A673 (cell line): ENCODE data around the gene RNF31. TPM values are rescaled to one million over a fixed set of nuclear protein-coding genes. Genes with fewer than 3 reads are reported as not detected.

ENCODE experiments used
- BruUV-seq: library from RNA; stranded (reverse); fragments of 400-500 nt; replicated peaks from 2 replicates; lab custom pipeline; 2021; lab: Mats Ljungman, UMichigan
- CTCF ChIA-PET: fragments of 300-600 bp; sonication (Branson Sonifier 250); formaldehyde crosslinking; loops from one replicate; lab custom pipeline; 2022; ENCODE audit warnings: antibody characterized with exemption; lab: Charles Lee
- POLR2A ChIA-PET: fragments of 300-600 bp; sonication (Branson Sonifier 250); formaldehyde crosslinking; loops from one replicate; lab custom pipeline; 2022; ENCODE audit warnings: antibody characterized with exemption; ENCODE audit not compliant: low non-redundant PET; lab: Charles Lee
- DNase-seq: peaks from one replicate; pipeline ENCODE4 v3.0.0-alpha.2; 2015; ENCODE audit warnings: low spot score
- H3K27ac ChIP-seq: fragments of 200-600 bp; sonication (generic); 2 replicates; pipeline ENCODE4 v1.5.1; 2016; ENCODE audit warnings: mixed run types, low read depth, mild to moderate bottlenecking, mixed read lengths, antibody characterized with exemption, low read length; ENCODE audit not compliant: poor library complexity, severe bottlenecking
- H3K27me3 ChIP-seq: fragments of 200-600 bp; sonication (generic); replicated peaks from 2 replicates; pipeline ENCODE4 v1.6.1; 2017; ENCODE audit warnings: mixed run types, low read depth, mild to moderate bottlenecking, mixed read lengths, antibody characterized with exemption, low read length; ENCODE audit not compliant: insufficient read depth, poor library complexity
- H3K36me3 ChIP-seq: fragments of 200-600 bp; sonication (generic); 2 replicates; pipeline ENCODE4 v1.6.1; 2016; ENCODE audit warnings: mixed run types, mild to moderate bottlenecking, mixed read lengths, antibody characterized with exemption, low read length; ENCODE audit not compliant: insufficient read depth, poor library complexity, severe bottlenecking
- H3K4me1 ChIP-seq: fragments of 200-600 bp; sonication (generic); 2 replicates; pipeline ENCODE4 v1.6.1; 2017; ENCODE audit warnings: mixed run types, mild to moderate bottlenecking, mixed read lengths, antibody characterized with exemption, low read length; ENCODE audit not compliant: insufficient read depth, poor library complexity, severe bottlenecking
- H3K4me3 ChIP-seq: fragments of 200-600 bp; sonication (generic); 2 replicates; pipeline ENCODE4 v1.5.1; 2016; ENCODE audit warnings: low read depth, mixed run types, mild to moderate bottlenecking, mixed read lengths, low read length; ENCODE audit not compliant: poor library complexity, severe bottlenecking
- H3K9me3 ChIP-seq: fragments of 200-600 bp; sonication (generic); 2 replicates; pipeline ENCODE4 v1.6.1; 2016; ENCODE audit warnings: mixed run types, low read depth, mild to moderate bottlenecking, mixed read lengths, antibody characterized with exemption, low read length; ENCODE audit not compliant: poor library complexity, severe bottlenecking
- CTCF ChIP-seq: fragments of 300-800, 200-600 bp; sonication (generic); conservative IDR thresholded peaks from 2 replicates; pipeline ENCODE4 v1.5.1; 2017; ENCODE audit warnings: low read depth, mild to moderate bottlenecking, antibody characterized with exemption, low read length, moderate library complexity, mixed read lengths
- EZH2 ChIP-seq: fragments of 200-600 bp; sonication (generic); IDR thresholded peaks from 2 replicates; pipeline ENCODE4 v1.6.1; 2017; ENCODE audit warnings: borderline replicate concordance, low read depth, mild to moderate bottlenecking, mixed read lengths, antibody characterized with exemption, low read length; ENCODE audit not compliant: poor library complexity, severe bottlenecking
- intact Hi-C: fragments of 100-400 bp; cut with micrococcal nuclease; formaldehyde crosslinking; loops from one replicate; pipeline ENCODE4 v1.10.0; 2022; ENCODE audit not compliant: unreplicated experiment
- total RNA-seq: library from RNA; stranded (reverse); gene quantifications from 2 replicates; pipeline ENCODE4 v1.2.3, GENCODE V29; 2021

Gene RNF31
- total RNA-seq, 1 experiment from 2014 or later: 62.1 TPM

- Histone ChIP-seq H3K4me3 (peak overlapping the region; percentile 51), H3K4me1 (peaks cover 8% of the 10 kb centered on the region), H3K27me3 (no peaks in the 10 kb centered on the region), H3K36me3 (peaks cover 32% of the 10 kb centered on the region), H3K27ac (no peak overlapping the region), H3K9me3 (no peaks in the 10 kb centered on the region)
- POLR2A ChIA-PET: no interaction called here
- CTCF ChIA-PET: interaction anchor here (1.0 to 2.6 kb wide), 2 partner anchors 69 to 104 kb away, joined by 3 to 17 read pairs; no protein-coding TSS in a partner anchor
- intact Hi-C loops: no loop called here
- no peak for DNase-seq
- TF ChIP-seq EZH2: no peak
- no peak for TF ChIP-seq CTCF
- BruUV-seq: no TSS peak
These were observed 14.8 kb downstream of the RNF31 start for GRCh38 chr14:24162093-24162492.

- no peak overlapping the region for H3K4me3 ChIP-seq
- no peak for TF ChIP-seq CTCF
- no peak for TF ChIP-seq EZH2
- intact Hi-C loops: no loop called here
- H3K36me3 ChIP-seq: peaks cover 18% of the 10 kb centered on the region
- BruUV-seq: no TSS peak
- peaks cover 8% of the 10 kb centered on the region for H3K4me1 ChIP-seq
- POLR2A ChIA-PET: no interaction called here
- DNase-seq: no peak
- CTCF ChIA-PET: no interaction called here
- no peaks in the 10 kb centered on the region for H3K9me3 ChIP-seq
- no peak overlapping the region for H3K27ac ChIP-seq
- no peaks in the 10 kb centered on the region for H3K27me3 ChIP-seq
These were observed 17.3 kb downstream of the RNF31 start for GRCh38 chr14:24164518-24164991.

GRCh38 chr14:24165785-24166184 is 18.5 kb downstream of the RNF31 start:
- ChIA-PET POLR2A (no interaction called here), CTCF (no interaction called here)
- DNase-seq: no peak
- Histone ChIP-seq H3K9me3 (no peaks in the 10 kb centered on the region), H3K4me1 (peaks cover 8% of the 10 kb centered on the region), H3K27ac (no peak overlapping the region), H3K27me3 (no peaks in the 10 kb centered on the region), H3K36me3 (peaks cover 12% of the 10 kb centered on the region), H3K4me3 (no peak overlapping the region)
- intact Hi-C loops: no loop called here
- BruUV-seq: no TSS peak
- TF ChIP-seq EZH2 (no peak), CTCF (no peak)
